HG03558 (cell line): ENCODE measurements around the gene WWOX.

Experiments used
- ATAC-seq: cut with Tn5 transposase; IDR thresholded peaks from one replicate; pipeline ENCODE4 v1.9.1; 2021; ENCODE audit warnings: moderate number of reproducible peaks; ENCODE audit not compliant: unreplicated experiment; ENCODE audit errors: extremely low read depth

WWOX gene

DNA sequence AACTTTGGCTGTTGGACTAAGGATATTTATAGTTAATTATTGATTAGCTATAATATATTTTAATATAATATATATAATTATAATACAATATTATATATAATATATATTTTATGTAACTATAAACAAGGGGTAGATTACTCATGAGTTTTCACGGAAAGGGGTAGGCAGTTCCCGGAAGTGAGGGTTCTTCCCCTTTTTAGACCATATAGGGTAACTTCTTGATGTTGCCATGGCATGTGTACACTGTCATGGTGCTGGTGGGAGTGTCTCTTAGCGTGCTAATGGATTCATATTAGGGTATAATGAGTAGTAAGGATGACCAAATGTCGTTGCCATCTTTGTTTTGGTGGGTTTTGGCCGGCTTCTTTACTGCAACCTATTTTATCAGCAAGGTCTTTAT is 315.6 kb downstream of the WWOX start:
- ATAC-seq = no peak

GRCh38 chr16:78415669-78416068 is 316.2 kb downstream of the WWOX start:
- ATAC-seq = no peak

DNA sequence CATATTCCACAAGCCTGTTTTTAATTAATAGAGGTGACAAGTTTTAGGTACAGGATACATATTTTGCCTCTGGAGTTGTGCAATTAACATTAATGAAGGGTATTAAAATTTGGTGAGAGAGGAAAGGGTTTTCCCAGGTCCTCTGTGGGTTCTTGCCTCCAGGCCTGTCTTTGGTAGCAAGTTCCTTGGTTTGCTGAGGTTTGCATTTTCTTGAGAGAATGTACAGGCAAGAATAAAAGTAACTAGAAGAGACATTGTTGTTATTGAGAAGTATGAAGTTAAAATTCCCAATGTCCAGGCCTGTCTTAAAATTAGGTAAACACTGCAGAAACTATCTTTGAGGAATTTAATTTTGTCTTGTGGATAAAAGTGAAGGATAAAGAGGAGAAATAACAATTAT is 316.9 kb downstream of the WWOX start:
- ATAC-seq = no peak

- ATAC-seq = no peak
Measured at GRCh38 chr16:78421181-78421708, 321.8 kb downstream of the WWOX start.

DNA sequence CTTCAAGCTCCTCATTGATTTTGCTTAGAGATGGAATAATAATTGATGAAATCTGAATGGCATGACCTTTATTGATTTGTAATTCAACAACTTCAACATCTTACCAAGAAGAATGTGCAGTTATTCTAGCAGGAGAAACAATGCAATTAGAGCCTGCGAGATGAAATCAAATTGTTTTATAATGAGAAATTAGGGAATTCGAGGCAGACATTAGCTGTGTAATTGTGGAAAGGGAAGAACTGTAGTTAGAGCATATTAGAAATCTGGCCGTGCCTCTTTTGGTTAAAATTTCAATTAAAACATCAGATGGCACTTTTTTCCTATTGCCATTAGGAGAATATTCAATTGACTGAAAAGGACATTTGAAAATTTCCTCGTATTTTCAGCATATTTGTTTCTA is 325.8 kb downstream of the WWOX start:
- no peak for ATAC-seq

DNA sequence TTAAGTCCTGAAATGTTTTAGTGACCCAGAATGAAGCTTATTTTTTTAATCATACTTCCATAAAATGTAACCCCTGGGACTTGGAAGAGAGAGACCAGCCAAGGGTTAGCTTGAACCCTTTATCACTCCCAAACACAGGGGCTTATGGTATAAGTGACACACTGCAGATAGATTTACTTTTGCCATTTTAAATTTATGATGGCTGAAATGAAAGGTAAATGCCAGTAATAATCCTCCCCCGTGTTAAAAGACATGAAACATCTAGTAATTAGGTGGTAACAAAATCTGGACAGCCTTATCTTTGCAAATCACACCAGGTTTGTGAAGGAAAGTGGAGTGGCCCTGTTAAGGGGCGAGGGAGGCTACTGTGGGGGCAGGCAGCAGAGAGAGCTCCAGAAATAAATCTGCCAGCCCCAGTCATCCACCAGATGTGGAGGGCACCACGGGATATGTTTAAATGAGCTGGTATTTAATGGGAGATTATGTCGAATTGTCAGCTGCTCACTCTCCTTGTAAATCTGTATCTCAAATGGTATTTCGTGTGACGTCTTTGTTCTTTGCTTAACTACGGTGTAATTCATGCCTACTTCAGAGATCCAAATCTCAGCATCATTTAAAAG is 326.5 kb downstream of the WWOX start:
- ATAC-seq = no peak

- ATAC-seq = no peak
Measured at GRCh38 chr16:78428193-78428592, 328.7 kb downstream of the WWOX start.

GRCh38 chr16:78430281-78430680 is 330.8 kb downstream of the WWOX start:
- no peak for ATAC-seq

- ATAC-seq = no peak
Measured at GRCh38 chr16:78431004-78431670, 331.7 kb downstream of the WWOX start.

DNA sequence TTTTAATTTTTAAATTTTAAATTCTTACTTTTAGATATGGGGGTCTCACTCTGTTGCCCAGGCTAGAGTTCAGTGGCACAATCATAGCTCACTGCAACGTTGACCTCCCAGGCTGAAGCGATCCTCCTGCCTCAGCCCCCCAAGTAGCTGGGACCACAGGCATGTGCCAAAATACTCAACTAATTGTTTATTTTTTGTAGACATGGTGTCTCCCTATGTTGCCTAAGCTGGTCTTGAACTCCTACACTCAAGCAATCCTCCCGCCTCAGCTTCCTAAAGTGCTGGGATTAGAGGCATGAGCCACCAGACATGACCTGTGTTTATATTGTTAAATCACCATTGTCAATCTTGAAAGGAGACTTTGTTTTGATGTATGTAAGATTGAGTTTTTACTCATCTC is 332.2 kb downstream of the WWOX start:
- no peak for ATAC-seq

DNA sequence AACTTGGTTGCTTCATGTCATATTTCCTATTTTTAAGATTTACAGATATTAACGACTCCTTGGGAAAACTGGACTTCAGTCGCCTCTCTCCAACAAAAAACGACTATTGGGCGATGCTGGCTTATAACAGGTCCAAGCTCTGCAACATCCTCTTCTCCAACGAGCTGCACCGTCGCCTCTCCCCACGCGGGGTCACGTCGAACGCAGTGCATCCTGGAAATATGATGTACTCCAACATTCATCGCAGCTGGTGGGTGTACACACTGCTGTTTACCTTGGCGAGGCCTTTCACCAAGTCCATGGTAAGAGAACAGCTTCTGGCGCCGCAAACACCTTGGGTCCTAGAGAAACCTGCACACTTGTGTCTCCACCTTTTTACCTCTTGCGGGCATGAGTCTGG is 333.0 kb downstream of the WWOX start:
- ATAC-seq = no peak

GRCh38 chr16:78433116-78433515 is 333.7 kb downstream of the WWOX start:
- ATAC-seq = no peak

- ATAC-seq = no peak
Measured at GRCh38 chr16:78434401-78434800, 334.9 kb downstream of the WWOX start.

- ATAC-seq = no peak
Measured at GRCh38 chr16:78435260-78435659, 335.8 kb downstream of the WWOX start.

- ATAC-seq = no peak
Measured at GRCh38 chr16:78436023-78436422, 336.6 kb downstream of the WWOX start.

DNA sequence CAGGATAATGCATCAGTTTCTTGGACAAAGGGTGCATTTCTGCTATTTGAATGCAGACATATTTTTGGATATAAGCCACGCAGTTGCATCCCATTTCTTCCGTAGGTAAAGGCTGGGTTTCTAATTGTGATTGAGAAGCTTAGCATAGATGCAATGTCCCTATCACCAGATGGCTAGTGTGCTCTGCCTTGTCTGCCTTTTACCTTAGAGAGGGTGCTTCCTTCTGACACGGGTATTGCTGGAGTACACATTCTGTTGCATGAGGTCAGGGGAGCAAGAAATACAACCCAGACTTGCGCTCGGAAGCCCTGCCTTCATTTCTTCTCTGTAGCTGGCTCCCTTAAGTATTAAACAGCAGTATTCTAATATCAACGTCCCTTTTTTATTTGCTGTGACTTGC is 337.4 kb downstream of the WWOX start:
- ATAC-seq = no peak

- ATAC-seq = no peak
Measured at GRCh38 chr16:78437352-78437968, 338.0 kb downstream of the WWOX start.

- ATAC-seq = no peak
Measured at GRCh38 chr16:78438219-78438618, 338.8 kb downstream of the WWOX start.

GRCh38 chr16:78438632-78439031 is 339.2 kb downstream of the WWOX start:
- no peak for ATAC-seq

DNA sequence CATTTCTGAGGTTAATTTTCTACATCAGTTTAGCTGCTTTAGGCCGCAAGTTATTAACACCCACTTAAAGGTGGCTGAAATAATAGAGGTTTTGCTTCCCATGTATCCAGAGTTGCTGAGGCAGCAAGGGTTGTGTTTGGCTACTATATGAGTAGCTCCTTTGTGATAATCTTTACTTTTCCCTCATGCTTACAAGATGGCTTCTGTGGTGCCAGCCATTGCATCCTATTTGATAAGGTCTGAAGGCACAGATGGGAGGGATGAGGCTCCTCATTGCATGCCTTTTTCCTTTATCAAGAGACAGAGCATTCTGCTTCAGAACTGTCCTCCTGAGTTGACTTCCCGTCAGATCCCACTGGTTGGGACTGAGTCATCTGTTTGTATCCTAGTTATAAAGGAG is 340.2 kb downstream of the WWOX start:
- ATAC-seq = no peak

GRCh38 chr16:78441298-78441697 is 341.8 kb downstream of the WWOX start:
- no peak for ATAC-seq
